GM15510 (cell line): Measurements from ENCODE around the gene EXTL1.

Experiments
- POLR2A ChIP-seq: IDR thresholded peaks from 3 replicates; pipeline ENCODE4 v1.6.1; 2011; ENCODE audit warnings: borderline replicate concordance; ENCODE audit not compliant: insufficient read length; ENCODE audit errors: extremely low read depth

Gene EXTL1

GRCh38 chr1:25992689-25993171 is 28.8 kb upstream of the EXTL1 start:
- no peak for TF ChIP-seq POLR2A

- TF ChIP-seq POLR2A: no peak
These were observed 28.2 kb upstream of the EXTL1 start for GRCh38 chr1:25993197-25993951.

GRCh38 chr1:25994402-25995150 is 27.0 kb upstream of the EXTL1 start:
- no peak for TF ChIP-seq POLR2A

- TF ChIP-seq POLR2A: no peak
These were observed 24.4 kb upstream of the EXTL1 start for GRCh38 chr1:25996966-25997827.

- peak; percentile 48 for TF ChIP-seq POLR2A
These were observed 23.5 kb upstream of the EXTL1 start, which contains the start of gene PAFAH2 for GRCh38 chr1:25997828-25998761. TSS of gene PAFAH2 (minus strand) at chr1:25998063. CDS start at chr1:25990816, 7,247 bp downstream.

- TF ChIP-seq POLR2A: no peak
These were observed 22.4 kb upstream of the EXTL1 start for GRCh38 chr1:25999041-25999800.

- no peak for TF ChIP-seq POLR2A
These were observed 18.3 kb upstream of the EXTL1 start for GRCh38 chr1:26003262-26003661.

- no peak for TF ChIP-seq POLR2A
These were observed 17.8 kb upstream of the EXTL1 start for GRCh38 chr1:26003756-26004155.

- TF ChIP-seq POLR2A: no peak
These were observed 16.0 kb upstream of the EXTL1 start for GRCh38 chr1:26005434-26006105.

GRCh38 chr1:26006710-26007109 is 14.9 kb upstream of the EXTL1 start:
- TF ChIP-seq POLR2A: no peak

- no peak for TF ChIP-seq POLR2A
These were observed 11.7 kb upstream of the EXTL1 start for GRCh38 chr1:26009796-26010447.

- TF ChIP-seq POLR2A: no peak
These were observed 10.8 kb upstream of the EXTL1 start for GRCh38 chr1:26010825-26011224.
